Measurements from ENCODE around the gene IL15. TPM values are rescaled to one million over a fixed set of nuclear protein-coding genes. Genes with fewer than 3 reads are reported as not detected.

The IL15 gene
- total and polyA plus RNA-seq, 7 donors: 1.4 to 3.0 (median 2.2) TPM

DNA sequence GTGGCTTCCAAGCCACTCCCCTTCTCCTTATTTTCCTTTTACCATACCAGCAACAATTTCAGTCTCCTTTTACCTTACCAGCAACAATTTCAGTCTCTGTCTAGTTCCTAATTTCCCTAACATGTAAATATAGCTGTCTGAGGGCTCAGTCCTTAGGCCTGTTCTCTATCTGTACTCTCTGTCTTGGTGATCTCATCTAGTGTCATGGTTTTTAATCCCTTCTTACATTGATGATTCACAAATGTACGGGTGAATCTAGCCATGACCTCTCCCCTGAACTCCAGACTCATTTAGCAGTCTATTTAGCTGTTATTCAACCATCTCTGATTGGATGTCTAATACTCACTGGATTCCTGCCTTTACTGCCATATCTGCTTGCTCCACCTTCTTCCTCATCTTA, 7.2 kb downstream of the IL15 start:
- H3K4me3 ChIP-seq: no peak overlapping the region
- TF ChIP-seq, protein P1, sequence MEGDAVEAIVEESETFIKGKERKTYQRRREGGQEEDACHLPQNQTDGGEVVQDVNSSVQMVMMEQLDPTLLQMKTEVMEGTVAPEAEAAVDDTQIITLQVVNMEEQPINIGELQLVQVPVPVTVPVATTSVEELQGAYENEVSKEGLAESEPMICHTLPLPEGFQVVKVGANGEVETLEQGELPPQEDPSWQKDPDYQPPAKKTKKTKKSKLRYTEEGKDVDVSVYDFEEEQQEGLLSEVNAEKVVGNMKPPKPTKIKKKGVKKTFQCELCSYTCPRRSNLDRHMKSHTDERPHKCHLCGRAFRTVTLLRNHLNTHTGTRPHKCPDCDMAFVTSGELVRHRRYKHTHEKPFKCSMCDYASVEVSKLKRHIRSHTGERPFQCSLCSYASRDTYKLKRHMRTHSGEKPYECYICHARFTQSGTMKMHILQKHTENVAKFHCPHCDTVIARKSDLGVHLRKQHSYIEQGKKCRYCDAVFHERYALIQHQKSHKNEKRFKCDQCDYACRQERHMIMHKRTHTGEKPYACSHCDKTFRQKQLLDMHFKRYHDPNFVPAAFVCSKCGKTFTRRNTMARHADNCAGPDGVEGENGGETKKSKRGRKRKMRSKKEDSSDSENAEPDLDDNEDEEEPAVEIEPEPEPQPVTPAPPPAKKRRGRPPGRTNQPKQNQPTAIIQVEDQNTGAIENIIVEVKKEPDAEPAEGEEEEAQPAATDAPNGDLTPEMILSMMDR (IDR thresholded peaks at IDR 0.05): no peak
- H3K36me3 ChIP-seq (ENCODE audit: insufficient read depth in 1 of 2, low read depth in 1 of 2): no peaks in the 10 kb centered on the region
- intact Hi-C loops (cut with DNase I): no loop called here
- no peaks in the 10 kb centered on the region for H3K9me3 ChIP-seq
- 22 to 38% (median 27%) methylated on average over 1 of the region's 1 CpG for WGBS, 3 donors
- peak; percentile 48 to 89 (median 71) for ATAC-seq
- no peak overlapping the region for H3K27ac ChIP-seq
- DNase-seq: no peak
- peaks cover 0 to 2% (median 0%) of the 10 kb centered on the region in 3 donors for H3K27me3 ChIP-seq (ENCODE audit: insufficient read depth in 3 of 3, low read length in 2 of 3)
- no peaks in the 10 kb centered on the region for H3K4me1 ChIP-seq

GRCh38 chr4:141645611-141646340, 9.4 kb downstream of the IL15 start:
- intact Hi-C loops (cut with DNase I): no loop called here
- peaks cover 0 to 2% (median 0%) of the 10 kb centered on the region in 3 donors for H3K27me3 ChIP-seq (ENCODE audit: insufficient read depth in 3 of 3, low read length in 2 of 3)
- no peak for DNase-seq
- ATAC-seq: peak in 1 of 4 donors; percentile 59
- no peaks in the 10 kb centered on the region for H3K36me3 ChIP-seq (ENCODE audit: insufficient read depth in 1 of 2, low read depth in 1 of 2)
- TF ChIP-seq, protein P1 (IDR thresholded peaks at IDR 0.05): no peak
- WGBS, 3 donors: 49 to 62% (median 50%) methylated on average over 3 of the region's 3 CpGs
- no peaks in the 10 kb centered on the region for H3K4me1 ChIP-seq
- H3K27ac ChIP-seq: no peak overlapping the region
- H3K4me3 ChIP-seq: no peak overlapping the region
- H3K9me3 ChIP-seq: no peaks in the 10 kb centered on the region

GRCh38 chr4:141646969-141647368, 10.6 kb downstream of the IL15 start:
- DNase-seq: no peak
- Histone ChIP-seq H3K4me3 (no peak overlapping the region), H3K9me3 (no peaks in the 10 kb centered on the region), H3K27ac (no peak overlapping the region), H3K4me1 (no peaks in the 10 kb centered on the region), H3K27me3 (ENCODE audit: insufficient read depth in 3 of 3, low read length in 2 of 3) (peaks cover 0 to 2% (median 0%) of the 10 kb centered on the region in 3 donors), H3K36me3 (ENCODE audit: insufficient read depth in 1 of 2, low read depth in 1 of 2) (no peaks in the 10 kb centered on the region)
- intact Hi-C loops (cut with DNase I): no loop called here
- no peak for ATAC-seq
- TF ChIP-seq, protein P1 (IDR thresholded peaks at IDR 0.05): no peak
- 65 to 86% (median 72%) methylated on average over 3 of the region's 3 CpGs for WGBS, 3 donors

- H3K4me3 ChIP-seq: no peak overlapping the region
- no peaks in the 10 kb centered on the region for H3K36me3 ChIP-seq (ENCODE audit: insufficient read depth in 1 of 2, low read depth in 1 of 2)
- WGBS, 3 donors: 48 to 71% (median 60%) methylated on average over 1 of the region's 1 CpG
- intact Hi-C loops (cut with DNase I): no loop called here
- H3K27me3 ChIP-seq (ENCODE audit: insufficient read depth in 3 of 3, low read length in 2 of 3): peaks cover 0 to 2% (median 0%) of the 10 kb centered on the region in 3 donors
- ATAC-seq: no peak
- no peaks in the 10 kb centered on the region for H3K9me3 ChIP-seq
- TF ChIP-seq, protein P1 (IDR thresholded peaks at IDR 0.05): no peak
- H3K27ac ChIP-seq: no peak overlapping the region
- H3K4me1 ChIP-seq: no peaks in the 10 kb centered on the region
- no peak for DNase-seq
Measured at GRCh38 chr4:141647966-141648365, 11.6 kb downstream of the IL15 start.

Measured in psoas muscle (tissue), 8 donors.